Measurements from ENCODE around the gene ATP5MK.
"Not testable (repeated sequence)": the region's sequence is repeated elsewhere in the genome, so short reads cannot be mapped to it uniquely, and the experiment has no call there.

The ATP5MK gene, protein sequence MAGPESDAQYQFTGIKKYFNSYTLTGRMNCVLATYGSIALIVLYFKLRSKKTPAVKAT

DNA sequence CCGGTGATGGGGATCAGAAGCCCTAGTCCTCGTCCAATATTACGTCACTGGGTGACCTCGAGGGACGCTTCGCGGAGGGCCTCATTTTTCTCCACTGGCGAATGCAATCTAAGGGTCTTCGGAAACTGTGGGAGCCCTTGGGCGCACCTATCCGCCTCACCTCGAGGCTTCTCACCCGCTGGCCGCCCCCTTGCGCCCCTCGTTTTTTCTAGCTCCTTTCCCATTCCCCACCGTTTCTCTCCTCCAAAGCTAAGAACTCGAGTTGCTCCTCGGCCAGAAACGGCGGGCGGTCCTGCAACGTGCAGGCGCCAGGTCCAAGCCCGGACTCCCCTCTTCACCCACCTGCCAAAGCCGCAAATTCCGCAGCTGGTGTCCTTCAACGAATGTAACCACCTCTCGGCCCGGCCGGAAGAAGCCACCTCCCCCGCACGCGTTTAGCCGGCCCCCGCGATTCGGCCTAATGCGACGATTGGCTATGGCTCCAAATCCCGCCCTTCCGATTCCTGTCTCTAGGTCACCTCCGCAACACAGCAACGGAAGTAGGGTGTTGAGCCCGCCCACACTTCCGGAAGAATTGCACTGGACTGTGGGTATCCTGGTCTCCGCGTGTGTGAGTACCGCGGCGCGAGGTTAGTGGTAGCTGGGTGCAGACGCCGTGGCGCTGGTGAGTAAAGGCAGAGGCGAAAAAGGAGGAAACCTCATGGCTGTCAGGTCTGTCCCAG, at the start of gene ATP5MK, which contains the start of gene PDCD11:
TSS of gene ATP5MK (minus strand) at position 409 of the 722 bp plus-strand sequence. CDS start 4,018 bp downstream, outside the sequence.
TSS of gene PDCD11 (plus strand) at position 560 of the 722 bp plus-strand sequence. CDS start 1,801 bp downstream, outside the sequence.
- DNase-seq (ENCODE audit: low spot score), result peak; percentile 99
- peak; percentile 93 for FAIRE-seq

DNA sequence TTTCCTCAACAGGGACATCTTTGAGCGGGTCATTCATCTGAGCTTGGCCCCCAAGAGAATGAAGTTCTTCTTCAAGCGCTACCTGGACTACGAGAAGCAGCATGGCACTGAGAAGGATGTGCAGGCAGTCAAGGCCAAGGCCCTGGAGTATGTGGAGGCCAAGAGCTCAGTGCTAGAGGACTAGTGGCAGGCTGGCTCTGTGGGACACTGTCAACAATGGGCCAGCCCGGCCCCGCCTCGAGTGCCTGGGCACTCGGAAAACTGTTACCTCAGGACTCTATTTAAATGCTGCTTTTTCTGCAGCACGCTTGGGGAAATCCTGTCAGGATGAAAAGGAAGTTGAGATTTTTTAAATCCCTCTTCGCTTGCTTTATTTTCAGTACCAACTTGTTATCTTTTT, 49.1 kb upstream of the ATP5MK start:
- FAIRE-seq, result no peak

DNA sequence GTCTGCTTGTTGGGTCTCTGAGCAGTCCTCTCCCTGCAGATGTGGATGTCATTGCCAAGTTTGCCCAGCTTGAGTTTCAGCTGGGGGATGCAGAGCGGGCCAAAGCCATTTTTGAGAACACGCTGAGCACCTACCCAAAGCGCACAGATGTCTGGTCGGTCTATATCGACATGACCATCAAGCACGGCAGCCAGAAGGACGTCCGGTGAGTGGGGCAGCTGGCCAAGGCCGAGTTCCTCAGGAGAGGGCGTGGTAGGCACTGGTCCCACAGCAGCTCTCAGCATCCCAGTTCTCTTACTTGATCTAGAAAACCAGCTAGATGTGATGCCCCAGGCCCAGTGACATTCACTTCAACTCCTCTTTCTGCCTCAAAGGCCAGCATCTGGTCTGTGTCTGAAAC, 48.2 kb upstream of the ATP5MK start:
- no peak for FAIRE-seq
- no peak for DNase-seq (ENCODE audit: low spot score)

More for the DNA sequence above, 49.1 kb upstream of the ATP5MK start:
- DNase-seq (ENCODE audit: low spot score), result no peak

DNA sequence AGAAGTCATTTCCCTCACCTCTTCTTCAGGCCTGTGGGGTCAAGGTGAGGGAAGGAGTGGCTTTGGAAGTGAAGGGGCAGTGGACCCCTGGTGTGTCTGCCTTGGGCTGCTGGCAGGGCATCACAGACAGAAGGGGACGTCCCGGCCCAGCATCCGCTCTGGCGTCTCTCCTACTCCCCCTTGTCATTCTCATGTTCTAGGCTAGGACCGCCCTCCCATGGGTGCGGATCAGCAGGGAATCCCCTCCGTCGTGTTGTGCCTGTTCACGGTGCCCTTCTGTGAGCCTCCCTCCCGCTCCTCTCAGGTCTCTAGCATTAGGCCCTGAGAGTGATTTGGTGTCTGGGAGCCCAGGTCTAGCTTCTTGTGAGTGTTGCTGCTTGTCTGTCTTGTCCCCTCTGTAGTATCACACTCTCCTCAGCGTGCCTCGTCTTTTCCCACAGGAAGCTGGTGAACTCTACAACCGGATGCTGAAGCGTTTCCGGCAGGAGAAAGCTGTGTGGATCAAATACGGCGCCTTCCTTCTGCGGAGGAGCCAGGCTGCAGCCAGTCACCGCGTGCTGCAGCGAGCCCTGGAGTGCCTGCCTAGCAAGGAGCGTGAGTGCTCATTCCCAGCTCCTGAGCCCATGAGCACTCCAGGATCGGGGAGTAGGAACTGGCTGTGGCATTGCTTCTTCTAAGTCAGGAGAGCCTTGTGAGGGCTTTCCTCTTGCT, 47.4 kb upstream of the ATP5MK start:
- FAIRE-seq, result peak; percentile 20
- DNase-seq (ENCODE audit: low spot score), result no peak

DNA sequence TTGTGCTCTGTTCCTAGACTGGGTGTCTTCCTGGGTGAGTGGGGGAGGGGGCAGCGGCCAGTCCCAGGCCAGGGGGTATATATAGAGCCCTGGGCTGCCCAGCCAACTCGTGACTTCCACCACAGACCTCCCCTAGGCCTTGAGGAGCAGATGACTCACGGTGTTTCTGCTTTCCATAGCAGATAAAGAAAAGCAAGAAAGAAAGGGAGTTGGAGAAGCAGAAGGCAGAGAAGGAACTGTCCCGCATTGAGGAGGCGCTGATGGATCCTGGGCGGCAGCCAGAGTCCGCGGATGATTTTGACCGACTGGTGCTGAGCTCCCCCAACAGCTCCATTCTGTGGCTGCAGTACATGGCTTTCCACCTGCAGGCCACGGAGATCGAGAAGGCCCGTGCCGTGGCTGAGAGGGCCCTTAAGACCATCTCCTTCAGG, 45.8 kb upstream of the ATP5MK start:
- DNase-seq (ENCODE audit: low spot score) (no peak), FAIRE-seq (peak; percentile 35)

DNA sequence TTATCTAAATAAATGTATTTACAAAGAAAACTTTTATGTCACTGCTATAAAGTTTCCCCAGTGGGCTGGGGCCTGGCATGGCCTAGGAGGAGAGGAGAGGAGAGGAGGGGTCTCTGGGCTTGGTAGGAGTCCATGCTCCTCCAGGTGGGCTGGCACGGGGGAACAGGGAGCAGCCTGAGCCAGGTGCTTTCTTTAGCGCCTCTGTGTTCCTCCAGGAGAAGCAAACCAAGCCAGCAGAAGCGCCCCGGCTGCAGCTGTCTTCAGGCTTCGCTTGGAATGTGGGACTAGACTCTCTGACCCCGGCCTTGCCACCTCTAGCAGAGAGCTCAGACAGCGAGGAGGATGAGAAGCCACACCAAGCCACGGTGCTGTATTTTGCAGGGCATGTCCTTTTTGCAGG, 45.3 kb upstream of the ATP5MK start:
- FAIRE-seq (no peak), DNase-seq (ENCODE audit: low spot score) (no peak)

DNA sequence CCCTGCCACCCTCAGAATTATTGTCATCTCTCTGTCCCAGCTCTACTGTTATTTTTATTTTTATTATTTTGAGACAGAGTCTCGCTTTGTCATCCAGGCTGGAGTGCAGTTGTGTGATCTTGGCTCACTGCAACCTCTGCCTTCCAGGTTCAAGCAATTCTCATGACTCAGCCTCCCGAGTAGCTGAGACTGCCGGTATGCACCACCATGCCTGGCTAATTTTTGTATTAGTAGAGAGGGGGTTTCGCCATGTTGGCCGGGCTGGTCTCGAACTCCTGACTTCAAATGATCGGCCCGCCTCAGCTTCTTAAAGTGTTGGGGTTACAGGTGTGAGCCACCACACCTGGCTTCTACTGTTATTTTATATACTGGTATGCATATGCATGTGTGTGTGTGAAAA, 44.9 kb upstream of the ATP5MK start:
- no peak for DNase-seq (ENCODE audit: low spot score)

DNA sequence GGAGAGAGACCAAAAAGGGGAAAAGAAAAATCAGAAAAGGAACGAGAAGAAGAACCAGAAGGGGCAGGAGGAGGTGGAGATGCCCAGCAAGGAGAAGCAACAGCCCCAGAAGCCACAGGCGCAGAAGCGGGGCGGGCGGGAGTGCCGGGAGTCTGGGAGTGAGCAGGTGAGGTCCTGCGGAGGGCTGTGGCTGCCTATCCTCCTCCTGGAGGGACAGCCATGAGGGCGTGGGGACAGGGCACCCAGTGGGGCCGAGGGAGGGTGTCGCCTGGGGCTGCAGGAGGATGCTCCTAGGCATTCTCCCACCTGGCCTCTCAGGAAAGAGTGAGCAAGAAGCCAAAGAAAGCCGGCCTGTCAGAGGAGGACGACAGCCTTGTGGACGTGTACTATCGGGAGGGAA, 44.1 kb upstream of the ATP5MK start:
- DNase-seq (ENCODE audit: low spot score), result no peak
- no peak for FAIRE-seq

More for the DNA sequence above, 44.9 kb upstream of the ATP5MK start:
- FAIRE-seq, result no peak

DNA sequence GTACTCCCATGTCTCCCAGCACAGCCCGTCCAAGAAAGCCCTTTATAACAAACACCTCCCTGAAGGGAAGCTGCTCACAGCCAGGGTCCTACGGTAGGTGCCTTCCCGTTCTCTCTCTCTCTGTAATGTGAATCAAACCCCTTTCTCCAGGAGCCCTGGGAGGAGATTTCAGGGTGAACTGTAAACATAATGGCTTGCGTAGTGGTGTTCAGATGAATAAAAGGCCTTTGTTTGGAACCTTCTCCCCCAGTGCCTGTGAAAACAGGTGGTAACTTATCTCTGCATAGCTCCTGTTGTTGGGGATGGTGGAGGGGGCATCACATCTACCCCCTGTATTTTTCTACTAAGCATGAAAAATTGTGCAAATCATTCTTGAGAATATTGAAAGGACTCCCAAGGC, 43.5 kb upstream of the ATP5MK start:
- FAIRE-seq, result no peak
- DNase-seq (ENCODE audit: low spot score), result no peak

DNA sequence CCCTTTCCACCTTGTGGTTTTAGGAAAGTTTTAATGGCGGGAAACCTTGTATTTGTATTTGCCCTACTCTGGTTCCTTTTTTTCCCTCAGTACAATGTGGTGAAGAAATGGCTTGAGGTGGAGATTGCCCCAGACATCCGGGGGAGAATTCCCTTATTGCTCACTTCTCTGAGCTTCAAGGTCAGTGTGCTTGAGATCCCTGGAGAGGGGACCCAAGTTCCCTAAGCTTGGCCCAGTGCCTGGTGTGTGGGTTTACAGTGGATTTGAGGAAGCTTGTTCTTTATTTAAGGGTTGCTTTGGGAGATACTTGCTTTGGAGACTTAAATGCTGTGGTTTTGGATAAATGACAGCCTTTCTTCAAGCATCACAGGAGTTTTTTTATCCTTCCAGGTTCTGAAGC, 37.6 kb upstream of the ATP5MK start:
- FAIRE-seq, result no peak
- DNase-seq (ENCODE audit: low spot score), result no peak

DNA sequence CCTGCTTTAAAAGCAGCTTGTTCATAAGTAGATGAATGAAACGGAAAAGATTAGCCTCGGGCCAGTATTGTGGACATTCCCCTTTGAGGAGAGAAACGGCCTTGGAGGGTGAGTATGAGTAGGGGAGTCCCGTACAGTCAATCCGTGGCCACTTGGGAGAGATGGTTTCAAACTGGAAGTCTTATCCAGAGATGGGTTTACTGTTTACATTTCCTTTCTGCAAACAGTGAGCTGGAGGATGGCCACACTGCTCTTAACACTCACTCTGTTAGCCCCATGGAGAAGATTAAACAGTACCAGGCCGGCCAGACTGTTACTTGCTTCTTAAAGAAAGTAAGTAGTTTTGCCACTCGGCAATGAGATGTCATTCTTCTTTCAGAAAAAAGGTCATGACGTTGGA, 35.6 kb upstream of the ATP5MK start:
- DNase-seq (ENCODE audit: low spot score), result no peak
- no peak for FAIRE-seq

DNA sequence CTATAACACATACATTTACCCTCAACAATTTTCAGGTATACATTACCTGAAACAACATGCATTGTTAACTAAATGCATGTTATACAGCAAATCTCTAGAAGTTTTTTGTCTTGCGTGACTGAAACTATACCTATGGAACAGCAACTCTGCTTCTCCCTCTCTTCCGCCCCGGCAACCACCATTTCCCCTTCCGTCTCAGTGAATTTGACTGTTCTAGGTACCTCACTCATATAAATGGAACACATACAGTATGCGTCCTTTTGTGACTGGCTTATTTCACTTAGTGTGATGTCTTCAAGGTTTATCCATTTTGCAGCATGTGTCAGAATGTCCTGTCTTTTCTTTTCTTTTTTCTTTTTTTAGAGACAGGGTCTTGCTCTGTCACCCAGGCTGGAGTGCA, 33.4 kb upstream of the ATP5MK start:
- no peak for FAIRE-seq
- DNase-seq (ENCODE audit: low spot score), result no peak

DNA sequence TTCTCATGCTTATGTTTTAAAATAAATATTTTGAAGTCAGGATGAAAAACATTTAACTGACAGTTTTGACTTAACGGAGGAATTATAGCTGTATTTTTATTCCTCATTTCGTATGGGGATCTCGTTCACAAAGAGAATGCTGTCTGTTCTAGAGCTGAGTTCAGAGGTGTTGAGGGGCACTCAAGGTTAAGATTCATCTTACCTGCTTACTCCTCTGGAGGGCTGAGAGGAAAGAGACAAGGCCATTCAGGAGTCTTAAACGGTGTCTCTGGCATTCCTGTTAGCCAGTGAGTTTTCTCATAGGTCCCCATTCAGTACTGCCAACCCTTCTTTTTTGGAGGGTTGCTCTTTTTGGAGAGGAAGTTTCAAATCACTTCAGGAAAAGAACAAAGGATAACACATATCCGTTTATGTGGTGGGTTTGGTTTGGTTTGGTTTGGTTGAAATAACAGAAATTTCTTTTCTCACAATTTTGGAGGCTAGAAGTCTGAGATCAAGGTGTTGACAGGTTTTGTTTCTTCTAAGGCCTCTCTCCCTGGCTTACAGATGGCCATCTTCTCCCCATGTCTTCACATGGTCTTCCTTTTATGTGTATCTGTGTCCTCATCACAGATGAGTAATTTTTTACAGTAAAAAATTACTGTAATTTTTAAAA, 32.8 kb upstream of the ATP5MK start:
- DNase-seq (ENCODE audit: low spot score) (no peak), FAIRE-seq (no peak)

DNA sequence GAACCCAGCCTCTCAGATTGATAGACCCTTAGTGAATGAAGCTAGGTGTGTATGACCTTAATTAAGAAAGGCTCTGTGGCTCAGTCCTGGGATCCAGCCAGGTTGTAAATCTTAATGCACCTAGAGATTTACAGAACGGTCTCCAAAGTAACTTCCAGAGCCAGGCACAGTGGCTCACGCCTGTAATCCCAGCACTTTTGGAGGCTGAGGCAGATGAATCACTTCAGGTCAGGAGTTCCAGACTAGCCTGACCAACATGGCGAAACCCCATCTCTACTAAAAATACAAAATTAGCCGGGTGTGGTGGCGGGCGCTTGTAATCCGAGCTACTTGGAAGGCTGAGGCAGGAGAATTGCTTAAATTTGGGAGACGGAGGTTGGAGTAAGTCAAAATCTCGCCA, 31.6 kb upstream of the ATP5MK start:
- no peak for FAIRE-seq
- no peak for DNase-seq (ENCODE audit: low spot score)

DNA sequence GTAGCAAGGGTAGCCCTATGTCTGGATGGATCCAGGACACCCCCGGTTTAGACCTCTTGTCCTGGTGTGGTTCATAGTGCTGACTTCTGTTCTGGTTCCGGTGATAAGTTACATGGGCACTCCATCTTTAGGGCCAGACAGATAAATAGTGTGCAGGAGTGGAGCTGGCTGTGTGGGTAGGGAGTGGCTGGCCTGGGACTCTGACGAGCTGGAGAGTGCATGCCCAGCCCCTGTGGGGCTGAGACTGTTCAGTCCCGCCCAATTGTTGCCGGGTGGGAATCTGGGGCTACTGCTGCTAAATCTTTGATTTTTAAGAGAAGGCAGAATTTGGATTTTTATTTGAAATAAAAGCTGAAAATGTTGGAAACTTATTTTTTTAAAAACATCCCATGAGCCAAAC, 27.5 kb upstream of the ATP5MK start:
- no peak for FAIRE-seq

DNA sequence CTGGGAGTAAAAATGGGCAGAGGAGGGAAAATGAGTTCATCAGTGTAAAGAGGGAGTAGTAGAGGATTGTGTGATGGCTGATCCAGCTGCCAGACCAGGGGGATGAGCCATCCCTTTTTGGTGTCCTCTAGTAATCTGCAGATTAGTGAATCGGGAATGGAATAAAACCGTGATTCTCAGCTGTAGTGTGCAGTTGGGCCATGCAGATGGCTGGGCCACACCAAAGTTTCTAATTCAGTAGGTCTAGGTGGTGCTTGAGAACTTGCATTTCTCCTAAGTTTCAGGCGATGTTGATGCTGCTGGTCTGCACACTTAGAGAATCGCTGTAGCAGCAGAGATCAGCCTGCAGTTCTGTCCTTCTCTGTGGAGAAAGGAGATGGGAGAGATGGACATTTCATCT, 22.8 kb upstream of the ATP5MK start:
- no peak for DNase-seq (ENCODE audit: low spot score)

More for the DNA sequence above, 27.5 kb upstream of the ATP5MK start:
- DNase-seq (ENCODE audit: low spot score), result no peak

DNA sequence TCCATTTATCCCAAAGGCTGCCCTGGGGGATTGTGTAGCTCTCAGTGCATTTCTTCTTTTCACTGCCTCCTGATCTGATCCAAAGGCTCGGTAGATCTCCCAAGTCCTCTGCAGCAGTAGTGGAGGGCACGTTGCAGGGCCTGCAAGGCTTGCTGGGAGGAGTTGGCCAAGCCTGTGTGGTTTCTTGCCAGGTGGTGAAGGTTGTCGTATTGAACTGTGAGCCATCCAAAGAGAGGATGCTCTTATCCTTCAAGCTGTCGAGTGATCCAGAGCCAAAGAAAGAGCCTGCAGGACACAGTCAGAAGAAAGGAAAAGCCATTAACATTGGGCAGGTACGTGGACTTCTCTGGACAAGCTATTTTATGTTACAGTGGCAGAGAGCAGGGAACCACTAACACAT, 21.3 kb upstream of the ATP5MK start:
- DNase-seq (ENCODE audit: low spot score) (no peak), FAIRE-seq (no peak)

More for the DNA sequence above, 22.8 kb upstream of the ATP5MK start:
- no peak for FAIRE-seq

DNA sequence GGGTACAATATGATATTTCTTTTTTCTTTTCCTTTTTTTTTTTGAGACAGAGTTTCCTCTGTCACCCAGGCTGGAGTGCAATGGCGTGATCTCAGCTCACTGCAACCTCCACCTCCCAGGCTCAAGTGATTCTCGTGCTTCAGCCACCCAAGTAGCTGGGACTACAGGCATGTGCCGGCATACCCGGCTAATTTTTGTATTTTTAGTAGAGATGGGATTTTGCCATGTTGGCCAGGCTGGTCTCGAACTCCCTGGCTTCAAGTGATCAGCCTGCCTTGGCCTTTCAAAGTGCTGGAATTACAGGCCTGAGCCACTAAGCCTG, 20.8 kb upstream of the ATP5MK start:
- not testable (repeated sequence) for DNase-seq (ENCODE audit: low spot score); FAIRE-seq

DNA sequence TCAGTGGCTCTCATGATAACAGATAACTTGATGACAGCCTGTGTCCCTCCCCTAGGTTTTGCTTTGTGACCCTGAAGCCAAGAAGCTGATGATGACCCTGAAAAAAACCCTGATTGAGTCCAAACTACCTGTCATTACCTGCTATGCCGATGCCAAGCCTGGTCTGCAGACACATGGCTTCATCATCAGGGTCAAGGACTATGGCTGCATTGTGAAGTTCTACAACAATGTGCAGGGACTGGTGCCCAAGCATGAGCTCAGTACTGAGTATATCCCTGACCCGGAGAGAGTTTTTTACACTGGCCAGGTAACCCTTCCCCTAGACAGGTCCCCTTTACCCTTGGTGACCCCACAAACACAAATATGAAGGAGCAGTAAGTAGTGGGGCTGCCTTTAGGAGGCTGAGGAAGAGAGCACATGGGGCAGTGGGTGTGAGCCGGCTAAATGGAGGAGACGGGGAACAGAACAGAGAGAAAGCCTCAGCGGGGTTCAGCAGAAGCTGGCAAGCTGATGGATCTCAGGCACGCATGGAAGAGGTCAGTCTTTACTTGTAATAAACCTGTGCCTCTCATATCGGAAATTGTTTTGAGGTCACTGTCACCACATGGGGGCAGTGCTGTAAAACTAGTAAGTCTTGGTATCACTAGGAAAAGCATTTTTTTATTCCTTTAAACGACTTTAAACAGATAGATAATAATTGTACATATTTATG, 20.3 kb upstream of the ATP5MK start:
- DNase-seq (ENCODE audit: low spot score) (peak; percentile 33), FAIRE-seq (no peak)

DNA sequence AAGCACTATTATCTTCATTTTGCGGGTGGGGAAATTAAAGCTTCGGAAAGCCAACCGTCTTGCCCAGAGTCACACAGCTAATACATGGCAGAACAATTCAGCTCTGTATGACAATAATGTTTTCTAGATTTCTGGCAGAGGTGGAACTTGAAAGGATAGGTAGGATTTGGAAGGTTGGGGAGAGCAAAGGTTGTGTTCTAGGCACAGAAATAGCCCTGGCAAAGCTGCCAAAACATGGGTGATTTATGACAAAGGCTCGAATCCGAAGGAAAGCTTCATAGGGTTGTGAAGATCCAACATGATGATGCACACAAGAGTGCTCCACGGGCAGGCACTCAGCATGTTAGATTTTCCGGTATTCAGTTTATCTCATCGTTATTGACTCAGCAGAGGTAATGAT, 19.3 kb upstream of the ATP5MK start:
- FAIRE-seq, result no peak
- DNase-seq (ENCODE audit: low spot score), result no peak

DNA sequence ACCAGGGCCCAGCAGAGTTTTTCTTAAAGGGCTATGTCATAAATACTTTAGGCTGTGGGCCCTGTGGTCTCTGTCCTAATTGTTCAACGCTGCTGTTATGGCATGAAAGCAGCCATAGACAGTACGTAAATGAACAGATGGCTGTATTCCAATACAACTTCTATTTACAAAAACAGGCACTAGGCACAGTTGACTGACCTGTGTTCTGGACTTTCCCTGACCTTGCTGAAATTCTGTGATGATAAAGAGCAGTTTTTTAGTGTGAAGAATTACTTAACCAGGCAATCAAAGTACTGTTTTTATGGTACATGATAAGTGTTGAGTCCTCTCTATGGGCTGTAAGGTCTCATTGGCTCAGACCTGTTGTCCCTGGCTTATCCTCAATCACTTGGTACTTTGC, 17.3 kb upstream of the ATP5MK start:
- FAIRE-seq, result no peak
- DNase-seq (ENCODE audit: low spot score), result no peak
